HL-60 (cell line): ENCODE results near the gene ZBTB42.

Experiments
- GABPA ChIP-seq: IDR thresholded peaks from 2 replicates; pipeline ENCODE4 v1.6.1; 2012; ENCODE audit warnings: low read depth
- POLR2AphosphoS5 ChIP-seq: IDR thresholded peaks from 2 replicates; pipeline ENCODE4 v1.6.1; 2012; ENCODE audit warnings: low read depth
- TF ChIP-seq, protein P1 (sequence below): IDR thresholded peaks from one replicate; pipeline ENCODE4 v1.5.1; 2011; ENCODE audit warnings: low read length, control low read depth, inconsistent platforms; ENCODE audit not compliant: insufficient read depth
- TF ChIP-seq, protein P2 (sequence below): IDR thresholded peaks from 2 replicates; pipeline ENCODE4 v1.6.1; 2012; ENCODE audit warnings: low read depth; ENCODE audit not compliant: insufficient replicate concordance

DNA sequence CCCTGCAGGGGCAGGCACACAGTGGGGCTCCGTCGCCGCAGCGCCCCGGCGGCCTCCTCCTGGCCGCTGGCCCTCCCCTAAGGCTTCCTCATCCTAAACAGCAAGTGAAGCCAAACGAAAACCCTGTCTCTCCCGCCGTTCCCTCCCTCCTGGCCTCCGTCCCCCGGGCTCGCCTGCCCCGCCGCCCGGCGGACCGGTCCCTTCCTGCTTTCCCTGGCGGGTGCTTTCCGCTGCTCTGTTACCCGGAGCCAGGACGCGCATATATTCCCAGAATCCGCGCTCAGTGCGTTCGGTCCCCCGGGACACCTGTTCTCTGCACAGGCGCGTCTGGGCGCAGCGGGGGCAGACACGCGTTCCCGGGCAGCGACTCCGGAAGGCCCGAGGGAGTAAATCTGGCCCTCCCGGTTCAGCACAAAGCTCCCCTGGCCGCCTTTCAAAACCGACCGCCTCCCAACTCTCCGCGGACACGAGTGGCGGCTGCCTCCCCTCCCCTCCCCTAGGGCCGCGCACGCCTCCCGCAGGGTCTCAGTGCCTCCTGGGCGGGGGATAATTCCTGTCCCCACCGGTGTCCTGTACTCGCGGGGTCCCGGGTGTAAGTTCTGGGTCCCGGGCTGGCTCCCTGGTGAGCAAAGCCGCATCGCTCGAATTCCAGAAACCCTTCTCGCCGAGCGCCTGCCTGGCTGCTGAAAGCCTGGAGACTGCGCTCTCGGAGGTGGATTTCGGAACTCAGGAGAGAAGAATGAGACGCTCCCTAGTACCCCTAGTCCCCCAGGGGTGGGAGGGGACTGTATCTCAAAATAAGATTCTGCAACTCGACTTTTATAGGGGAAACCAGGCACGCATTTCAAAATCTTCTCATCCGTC is 42.8 kb downstream of the ZBTB42 start:
- TF ChIP-seq, protein P1, sequence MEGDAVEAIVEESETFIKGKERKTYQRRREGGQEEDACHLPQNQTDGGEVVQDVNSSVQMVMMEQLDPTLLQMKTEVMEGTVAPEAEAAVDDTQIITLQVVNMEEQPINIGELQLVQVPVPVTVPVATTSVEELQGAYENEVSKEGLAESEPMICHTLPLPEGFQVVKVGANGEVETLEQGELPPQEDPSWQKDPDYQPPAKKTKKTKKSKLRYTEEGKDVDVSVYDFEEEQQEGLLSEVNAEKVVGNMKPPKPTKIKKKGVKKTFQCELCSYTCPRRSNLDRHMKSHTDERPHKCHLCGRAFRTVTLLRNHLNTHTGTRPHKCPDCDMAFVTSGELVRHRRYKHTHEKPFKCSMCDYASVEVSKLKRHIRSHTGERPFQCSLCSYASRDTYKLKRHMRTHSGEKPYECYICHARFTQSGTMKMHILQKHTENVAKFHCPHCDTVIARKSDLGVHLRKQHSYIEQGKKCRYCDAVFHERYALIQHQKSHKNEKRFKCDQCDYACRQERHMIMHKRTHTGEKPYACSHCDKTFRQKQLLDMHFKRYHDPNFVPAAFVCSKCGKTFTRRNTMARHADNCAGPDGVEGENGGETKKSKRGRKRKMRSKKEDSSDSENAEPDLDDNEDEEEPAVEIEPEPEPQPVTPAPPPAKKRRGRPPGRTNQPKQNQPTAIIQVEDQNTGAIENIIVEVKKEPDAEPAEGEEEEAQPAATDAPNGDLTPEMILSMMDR: no peak
- TF ChIP-seq GABPA (no peak), POLR2AphosphoS5 (no peak)
- TF ChIP-seq, protein P2, sequence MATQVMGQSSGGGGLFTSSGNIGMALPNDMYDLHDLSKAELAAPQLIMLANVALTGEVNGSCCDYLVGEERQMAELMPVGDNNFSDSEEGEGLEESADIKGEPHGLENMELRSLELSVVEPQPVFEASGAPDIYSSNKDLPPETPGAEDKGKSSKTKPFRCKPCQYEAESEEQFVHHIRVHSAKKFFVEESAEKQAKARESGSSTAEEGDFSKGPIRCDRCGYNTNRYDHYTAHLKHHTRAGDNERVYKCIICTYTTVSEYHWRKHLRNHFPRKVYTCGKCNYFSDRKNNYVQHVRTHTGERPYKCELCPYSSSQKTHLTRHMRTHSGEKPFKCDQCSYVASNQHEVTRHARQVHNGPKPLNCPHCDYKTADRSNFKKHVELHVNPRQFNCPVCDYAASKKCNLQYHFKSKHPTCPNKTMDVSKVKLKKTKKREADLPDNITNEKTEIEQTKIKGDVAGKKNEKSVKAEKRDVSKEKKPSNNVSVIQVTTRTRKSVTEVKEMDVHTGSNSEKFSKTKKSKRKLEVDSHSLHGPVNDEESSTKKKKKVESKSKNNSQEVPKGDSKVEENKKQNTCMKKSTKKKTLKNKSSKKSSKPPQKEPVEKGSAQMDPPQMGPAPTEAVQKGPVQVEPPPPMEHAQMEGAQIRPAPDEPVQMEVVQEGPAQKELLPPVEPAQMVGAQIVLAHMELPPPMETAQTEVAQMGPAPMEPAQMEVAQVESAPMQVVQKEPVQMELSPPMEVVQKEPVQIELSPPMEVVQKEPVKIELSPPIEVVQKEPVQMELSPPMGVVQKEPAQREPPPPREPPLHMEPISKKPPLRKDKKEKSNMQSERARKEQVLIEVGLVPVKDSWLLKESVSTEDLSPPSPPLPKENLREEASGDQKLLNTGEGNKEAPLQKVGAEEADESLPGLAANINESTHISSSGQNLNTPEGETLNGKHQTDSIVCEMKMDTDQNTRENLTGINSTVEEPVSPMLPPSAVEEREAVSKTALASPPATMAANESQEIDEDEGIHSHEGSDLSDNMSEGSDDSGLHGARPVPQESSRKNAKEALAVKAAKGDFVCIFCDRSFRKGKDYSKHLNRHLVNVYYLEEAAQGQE: no peak
